HCT116 (cell line): ENCODE data around the gene BLTP3A.

Experiments
- CBX3 ChIP-seq: IDR thresholded peaks from 2 replicates; pipeline ENCODE4 v1.6.1; 2012; ENCODE audit warnings: low read depth
- CEBPB ChIP-seq: IDR thresholded peaks from 2 replicates; pipeline ENCODE4 v1.6.1; 2012; ENCODE audit warnings: low read depth
- ELF1 ChIP-seq: IDR thresholded peaks from 2 replicates; pipeline ENCODE4 v1.6.1; 2012; ENCODE audit warnings: low read depth, borderline replicate concordance
- EZH2 ChIP-seq: fragments of 200-600 bp; sonication (generic); IDR thresholded peaks from 2 replicates; pipeline ENCODE4 v1.6.1; 2017; ENCODE audit warnings: antibody characterized with exemption, mixed run types
- POLR2A ChIP-seq: IDR thresholded peaks from 2 replicates; pipeline ENCODE4 v1.7.0; 2011; ENCODE audit warnings: borderline replicate concordance; ENCODE audit not compliant: insufficient read depth, insufficient read length; ENCODE audit errors: extremely low read depth
- POLR2AphosphoS5 ChIP-seq: IDR thresholded peaks from 2 replicates; pipeline ENCODE4 v1.6.1; 2011; ENCODE audit warnings: mild to moderate bottlenecking, low read depth, low read length, moderate library complexity
- RAD21 ChIP-seq: IDR thresholded peaks from 2 replicates; pipeline ENCODE4 v1.6.1; 2012; ENCODE audit warnings: low read depth, mild to moderate bottlenecking
- SIN3A ChIP-seq: IDR thresholded peaks from 2 replicates; pipeline ENCODE4 v1.6.1; 2012; ENCODE audit warnings: low read depth
- TCF7L2 ChIP-seq: IDR thresholded peaks from 2 replicates; pipeline ENCODE4 v1.7.0; 2011; ENCODE audit warnings: borderline replicate concordance, inconsistent platforms; ENCODE audit not compliant: insufficient read depth, insufficient read length; ENCODE audit errors: extremely low read depth
- YY1 ChIP-seq: IDR thresholded peaks from 2 replicates; pipeline ENCODE4 v1.6.1; 2011; ENCODE audit warnings: low read length, low read depth, moderate library complexity, mild to moderate bottlenecking; ENCODE audit not compliant: insufficient replicate concordance; ENCODE audit errors: extremely low read depth
- ZNF274 ChIP-seq: fragments of 200-500 bp; sonication (Bioruptor generic); IDR thresholded peaks from 2 replicates; pipeline ENCODE4 v1.6.1; 2014; ENCODE audit warnings: mild to moderate bottlenecking, low read depth, low read length, inconsistent platforms
- TF ChIP-seq, protein P1 (sequence below), 3 experiments: fragments of 200-600 bp in 1 of 3; sonication (generic) in 1 of 3; IDR thresholded peaks in 2 of 3; conservative IDR thresholded peaks in 1 of 3; 2 replicates each; pipeline ENCODE4 v1.5.1; 2012 to 2017; ENCODE audit warnings: low read depth in 2 of 3, low read length in 2 of 3, antibody characterized with exemption in 1 of 3, borderline replicate concordance in 1 of 3, control low read depth in 1 of 3, mild to moderate bottlenecking in 1 of 3, mixed read lengths in 1 of 3, mixed run types in 1 of 3, moderate library complexity in 1 of 3; ENCODE audit not compliant: insufficient read depth in 1 of 3
- TF ChIP-seq, protein P2 (sequence below): IDR thresholded peaks from 2 replicates; pipeline ENCODE4 v1.6.1; 2012
- TF ChIP-seq, protein P3 (sequence below): IDR thresholded peaks from 2 replicates; pipeline ENCODE4 v1.6.1; 2012; ENCODE audit warnings: low read depth

DNA sequence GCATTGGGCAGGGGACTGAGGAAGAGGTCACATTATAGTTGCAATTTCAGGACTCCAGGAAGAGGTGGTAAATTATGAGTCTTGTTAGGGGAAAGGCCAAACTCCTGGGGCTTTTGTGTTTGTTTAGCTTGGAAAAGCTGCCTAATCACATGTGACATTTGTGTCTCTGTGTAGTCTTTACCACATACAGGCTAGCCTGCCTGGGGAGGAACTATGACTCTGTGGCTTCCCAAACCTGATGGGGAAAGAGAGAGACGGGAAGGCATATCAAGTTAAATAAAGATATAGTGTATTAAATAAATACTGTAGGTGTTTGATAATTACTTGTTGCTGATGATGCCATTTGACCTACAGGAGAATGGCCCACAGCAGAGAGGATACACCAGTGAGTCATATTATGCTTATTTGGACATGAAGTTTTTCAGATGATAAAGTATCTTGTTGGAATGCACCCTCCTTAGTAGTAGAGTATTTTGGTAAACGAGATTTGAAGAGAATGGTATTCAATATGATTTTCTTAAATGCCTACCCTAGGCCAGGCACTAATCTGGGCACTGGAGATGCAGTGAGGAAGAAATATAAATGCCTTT lies 4.0 kb downstream of the BLTP3A start:
- TF ChIP-seq, protein P1, sequence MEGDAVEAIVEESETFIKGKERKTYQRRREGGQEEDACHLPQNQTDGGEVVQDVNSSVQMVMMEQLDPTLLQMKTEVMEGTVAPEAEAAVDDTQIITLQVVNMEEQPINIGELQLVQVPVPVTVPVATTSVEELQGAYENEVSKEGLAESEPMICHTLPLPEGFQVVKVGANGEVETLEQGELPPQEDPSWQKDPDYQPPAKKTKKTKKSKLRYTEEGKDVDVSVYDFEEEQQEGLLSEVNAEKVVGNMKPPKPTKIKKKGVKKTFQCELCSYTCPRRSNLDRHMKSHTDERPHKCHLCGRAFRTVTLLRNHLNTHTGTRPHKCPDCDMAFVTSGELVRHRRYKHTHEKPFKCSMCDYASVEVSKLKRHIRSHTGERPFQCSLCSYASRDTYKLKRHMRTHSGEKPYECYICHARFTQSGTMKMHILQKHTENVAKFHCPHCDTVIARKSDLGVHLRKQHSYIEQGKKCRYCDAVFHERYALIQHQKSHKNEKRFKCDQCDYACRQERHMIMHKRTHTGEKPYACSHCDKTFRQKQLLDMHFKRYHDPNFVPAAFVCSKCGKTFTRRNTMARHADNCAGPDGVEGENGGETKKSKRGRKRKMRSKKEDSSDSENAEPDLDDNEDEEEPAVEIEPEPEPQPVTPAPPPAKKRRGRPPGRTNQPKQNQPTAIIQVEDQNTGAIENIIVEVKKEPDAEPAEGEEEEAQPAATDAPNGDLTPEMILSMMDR (IDR thresholded peaks at IDR 0.05 in 2 of 3, conservative IDR thresholded peaks at IDR 0.05 in 1 of 3; ENCODE audit: borderline replicate concordance in 1 of 3, insufficient read depth in 1 of 3, low read depth in 2 of 3, low read length in 2 of 3) = no peak
- TF ChIP-seq CBX3 (no peak), EZH2 (no peak), POLR2A (no peak), YY1 (no peak), RAD21 (no peak), TCF7L2 (no peak), POLR2AphosphoS5 (no peak), CEBPB (no peak), ELF1 (no peak), ZNF274 (no peak), SIN3A (no peak)
- TF ChIP-seq, protein P2, sequence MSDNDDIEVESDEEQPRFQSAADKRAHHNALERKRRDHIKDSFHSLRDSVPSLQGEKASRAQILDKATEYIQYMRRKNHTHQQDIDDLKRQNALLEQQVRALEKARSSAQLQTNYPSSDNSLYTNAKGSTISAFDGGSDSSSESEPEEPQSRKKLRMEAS = no peak
- TF ChIP-seq, protein P3, sequence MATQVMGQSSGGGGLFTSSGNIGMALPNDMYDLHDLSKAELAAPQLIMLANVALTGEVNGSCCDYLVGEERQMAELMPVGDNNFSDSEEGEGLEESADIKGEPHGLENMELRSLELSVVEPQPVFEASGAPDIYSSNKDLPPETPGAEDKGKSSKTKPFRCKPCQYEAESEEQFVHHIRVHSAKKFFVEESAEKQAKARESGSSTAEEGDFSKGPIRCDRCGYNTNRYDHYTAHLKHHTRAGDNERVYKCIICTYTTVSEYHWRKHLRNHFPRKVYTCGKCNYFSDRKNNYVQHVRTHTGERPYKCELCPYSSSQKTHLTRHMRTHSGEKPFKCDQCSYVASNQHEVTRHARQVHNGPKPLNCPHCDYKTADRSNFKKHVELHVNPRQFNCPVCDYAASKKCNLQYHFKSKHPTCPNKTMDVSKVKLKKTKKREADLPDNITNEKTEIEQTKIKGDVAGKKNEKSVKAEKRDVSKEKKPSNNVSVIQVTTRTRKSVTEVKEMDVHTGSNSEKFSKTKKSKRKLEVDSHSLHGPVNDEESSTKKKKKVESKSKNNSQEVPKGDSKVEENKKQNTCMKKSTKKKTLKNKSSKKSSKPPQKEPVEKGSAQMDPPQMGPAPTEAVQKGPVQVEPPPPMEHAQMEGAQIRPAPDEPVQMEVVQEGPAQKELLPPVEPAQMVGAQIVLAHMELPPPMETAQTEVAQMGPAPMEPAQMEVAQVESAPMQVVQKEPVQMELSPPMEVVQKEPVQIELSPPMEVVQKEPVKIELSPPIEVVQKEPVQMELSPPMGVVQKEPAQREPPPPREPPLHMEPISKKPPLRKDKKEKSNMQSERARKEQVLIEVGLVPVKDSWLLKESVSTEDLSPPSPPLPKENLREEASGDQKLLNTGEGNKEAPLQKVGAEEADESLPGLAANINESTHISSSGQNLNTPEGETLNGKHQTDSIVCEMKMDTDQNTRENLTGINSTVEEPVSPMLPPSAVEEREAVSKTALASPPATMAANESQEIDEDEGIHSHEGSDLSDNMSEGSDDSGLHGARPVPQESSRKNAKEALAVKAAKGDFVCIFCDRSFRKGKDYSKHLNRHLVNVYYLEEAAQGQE = no peak
